Measurements from ENCODE around the gene JPT1.
"Not testable (repeated sequence)": the region's sequence is repeated elsewhere in the genome, so short reads cannot be mapped to it uniquely, and the experiment has no call there.

Gene JPT1

DNA sequence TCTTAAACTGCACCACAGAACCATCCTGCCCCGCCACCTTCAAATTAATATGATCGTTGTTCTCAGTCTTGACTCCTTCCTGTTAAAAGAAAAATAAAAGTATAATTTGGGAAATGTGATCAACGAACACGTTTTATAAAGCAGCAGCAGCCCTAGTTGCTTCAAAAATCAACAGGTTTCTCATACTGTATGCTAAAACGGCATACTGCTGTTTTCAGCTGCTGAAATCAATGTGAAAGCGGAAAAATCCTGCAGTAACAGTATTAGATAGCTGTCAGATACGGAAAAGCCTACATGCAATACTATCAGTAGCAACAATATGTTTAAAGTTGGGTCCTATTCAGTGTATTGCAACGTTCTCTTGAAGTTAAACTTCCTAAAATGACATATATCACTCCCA is 26.8 kb upstream of the JPT1 start:
- Histone ChIP-seq H3K27ac (ENCODE audit: low read depth, low read length, severe bottlenecking) (no peak overlapping the region), H3K36me3 (ENCODE audit: control insufficient read depth, insufficient read depth, low read length) (peaks cover 54% of the 10 kb centered on the region)
- WGBS, 2 experiments (ENCODE audit: insufficient coverage in 2 of 2), result 30 to 50% methylated on average over 3 to 4 of the region's 8 CpGs

DNA sequence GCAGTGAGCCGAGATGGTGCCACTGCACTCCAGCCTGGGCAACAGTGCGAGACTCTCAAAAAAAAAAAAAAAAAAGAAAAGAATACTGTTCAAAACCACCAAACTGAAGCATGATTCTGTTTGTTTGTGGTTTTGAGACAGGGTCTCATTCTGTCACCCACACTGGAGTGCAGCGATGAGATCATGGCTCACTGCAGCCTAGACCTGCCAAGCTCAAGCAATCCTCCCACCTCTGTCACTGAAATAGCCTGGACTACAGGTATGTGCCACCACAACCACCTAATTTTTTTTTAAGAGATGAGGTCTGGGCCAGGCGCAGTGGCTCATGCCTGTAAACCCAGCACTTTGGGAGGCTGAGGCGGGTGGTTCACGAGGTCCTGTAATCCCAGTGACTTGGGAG is 24.1 kb upstream of the JPT1 start:
- 90 to 92% methylated on average over 2 to 3 of the region's 6 CpGs for WGBS, 2 experiments (ENCODE audit: insufficient coverage in 2 of 2)
- peaks cover 2% of the 10 kb centered on the region for H3K4me1 ChIP-seq (ENCODE audit: control insufficient read depth, insufficient read depth, low read length, poor library complexity, severe bottlenecking)
- H3K9me3 ChIP-seq (ENCODE audit: control insufficient read depth, low read length), result no peaks in the 10 kb centered on the region
- H3K4me3 ChIP-seq (ENCODE audit: extremely low read depth, insufficient read depth, low read length, poor library complexity, severe bottlenecking), result no peak overlapping the region
- no peak overlapping the region for H3K27ac ChIP-seq (ENCODE audit: low read depth, low read length, severe bottlenecking)
- H3K36me3 ChIP-seq (ENCODE audit: control insufficient read depth, insufficient read depth, low read length), result peaks cover 81% of the 10 kb centered on the region

More for the DNA sequence above, 26.8 kb upstream of the JPT1 start:
- H3K9me3 ChIP-seq (ENCODE audit: control insufficient read depth, low read length), result no peaks in the 10 kb centered on the region
- H3K4me3 ChIP-seq (ENCODE audit: extremely low read depth, insufficient read depth, low read length, poor library complexity, severe bottlenecking), result peak overlapping the region; percentile 97
- H3K4me1 ChIP-seq (ENCODE audit: control insufficient read depth, insufficient read depth, low read length, poor library complexity, severe bottlenecking), result peaks cover 2% of the 10 kb centered on the region

DNA sequence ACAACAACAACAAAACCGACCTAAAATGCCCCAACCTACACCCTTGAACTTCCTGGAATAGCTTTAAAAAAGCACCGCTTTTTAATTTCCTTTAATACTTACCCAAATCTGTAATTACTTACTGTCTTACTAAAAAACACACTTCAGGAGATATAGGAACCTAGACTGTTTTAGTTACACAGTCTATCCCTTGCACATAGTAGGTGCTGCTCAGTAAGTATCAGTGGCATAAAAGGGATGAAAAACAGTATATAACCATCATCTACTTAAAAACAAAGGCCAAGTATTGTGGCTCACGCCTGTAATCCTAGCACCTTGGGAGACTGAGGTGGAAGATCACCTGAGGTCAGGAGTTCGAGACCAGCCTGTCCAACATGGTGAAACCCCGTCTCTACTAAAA is 22.3 kb upstream of the JPT1 start:
- 87 to 97% methylated on average over 3 of the region's 5 CpGs for WGBS, 2 experiments (ENCODE audit: insufficient coverage in 2 of 2)
- H3K36me3 ChIP-seq (ENCODE audit: control insufficient read depth, insufficient read depth, low read length), result peaks cover 94% of the 10 kb centered on the region
- no peaks in the 10 kb centered on the region for H3K9me3 ChIP-seq (ENCODE audit: control insufficient read depth, low read length)
- H3K4me3 ChIP-seq (ENCODE audit: extremely low read depth, insufficient read depth, low read length, poor library complexity, severe bottlenecking), result no peak overlapping the region
- H3K4me1 ChIP-seq (ENCODE audit: control insufficient read depth, insufficient read depth, low read length, poor library complexity, severe bottlenecking), result peaks cover 2% of the 10 kb centered on the region
- H3K27ac ChIP-seq (ENCODE audit: low read depth, low read length, severe bottlenecking), result no peak overlapping the region

DNA sequence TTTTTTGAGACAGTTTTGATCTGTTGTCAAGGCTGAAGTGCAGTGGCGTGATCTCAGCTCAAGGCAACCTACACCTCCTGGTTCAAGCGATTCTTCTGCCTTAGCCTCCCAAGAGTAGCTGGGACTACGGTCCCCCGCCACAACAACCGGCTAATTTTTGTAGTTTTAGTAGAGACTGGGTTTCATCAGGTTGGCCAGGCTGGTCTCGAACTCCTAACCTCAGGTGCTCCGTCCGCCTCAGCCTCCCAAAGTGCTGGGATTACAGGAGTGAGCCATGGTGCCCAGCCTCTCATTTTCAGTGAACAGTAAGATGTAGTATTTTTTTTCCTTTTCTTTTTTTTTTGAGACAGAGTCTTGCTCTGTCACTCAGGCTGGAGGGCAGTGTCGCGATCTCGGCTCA is 20.7 kb upstream of the JPT1 start:
- Histone ChIP-seq H3K4me1 (ENCODE audit: control insufficient read depth, insufficient read depth, low read length, poor library complexity, severe bottlenecking) (no peaks in the 10 kb centered on the region), H3K9me3 (ENCODE audit: control insufficient read depth, low read length) (no peaks in the 10 kb centered on the region), H3K4me3 (ENCODE audit: extremely low read depth, insufficient read depth, low read length, poor library complexity, severe bottlenecking) (no peak overlapping the region), H3K27ac (ENCODE audit: low read depth, low read length, severe bottlenecking) (no peak overlapping the region), H3K36me3 (ENCODE audit: control insufficient read depth, insufficient read depth, low read length) (peaks cover 95% of the 10 kb centered on the region)
- WGBS, 2 experiments (ENCODE audit: insufficient coverage in 2 of 2), result 95 to 100% methylated on average over 9 to 11 of the region's 11 CpGs

DNA sequence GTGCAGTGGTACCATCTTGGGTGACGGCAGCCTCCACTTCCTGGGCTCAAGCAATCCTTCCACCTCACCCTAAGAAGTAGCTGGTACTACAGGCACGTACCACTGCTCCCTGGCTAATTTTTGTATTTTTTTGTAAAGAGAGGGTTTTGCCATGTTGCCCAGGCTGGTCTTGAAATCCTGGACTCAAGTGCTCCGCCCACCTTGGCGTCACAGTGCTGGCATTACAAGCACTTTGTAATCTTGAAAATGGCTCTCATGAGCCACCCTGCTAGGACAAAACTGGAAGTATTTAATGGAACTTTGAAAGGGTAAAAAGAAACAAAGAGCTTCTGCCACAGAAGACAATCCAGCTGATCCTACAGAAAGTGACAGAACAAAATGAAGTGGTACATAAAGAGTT is 19.2 kb upstream of the JPT1 start:
- H3K4me3 ChIP-seq (ENCODE audit: extremely low read depth, insufficient read depth, low read length, poor library complexity, severe bottlenecking), result no peak overlapping the region
- H3K27ac ChIP-seq (ENCODE audit: low read depth, low read length, severe bottlenecking), result no peak overlapping the region
- 95 to 100% methylated on average over 2 of the region's 4 CpGs for WGBS, 2 experiments (ENCODE audit: insufficient coverage in 2 of 2)
- H3K36me3 ChIP-seq (ENCODE audit: control insufficient read depth, insufficient read depth, low read length), result peaks cover 94% of the 10 kb centered on the region
- H3K9me3 ChIP-seq (ENCODE audit: control insufficient read depth, low read length), result no peaks in the 10 kb centered on the region
- no peaks in the 10 kb centered on the region for H3K4me1 ChIP-seq (ENCODE audit: control insufficient read depth, insufficient read depth, low read length, poor library complexity, severe bottlenecking)

DNA sequence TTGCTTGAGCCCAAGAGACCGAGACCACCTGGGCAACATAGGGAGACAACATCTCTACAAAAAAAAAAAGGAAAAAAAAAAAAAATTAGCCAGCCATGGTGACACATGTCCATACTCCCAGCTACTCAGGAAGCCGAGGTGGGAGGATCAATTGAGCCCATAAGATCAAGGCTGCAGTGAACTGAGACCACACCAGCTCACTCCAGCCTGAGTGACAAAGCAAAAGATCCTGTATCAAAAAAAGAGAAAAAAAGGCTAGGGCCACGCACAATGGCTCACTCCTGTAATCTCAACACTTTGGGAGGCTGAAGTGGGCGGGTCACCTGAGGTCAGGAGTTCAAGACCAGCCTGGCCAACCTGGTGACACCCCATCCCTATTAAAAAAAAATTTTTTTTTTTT is 14.7 kb upstream of the JPT1 start:
- H3K4me3 ChIP-seq (ENCODE audit: extremely low read depth, insufficient read depth, low read length, poor library complexity, severe bottlenecking), result no peak overlapping the region
- no peaks in the 10 kb centered on the region for H3K9me3 ChIP-seq (ENCODE audit: control insufficient read depth, low read length)
- 90% methylated on average over 2 of the region's 4 CpGs; no CpG with 5 or more reads in 1 of the 2 experiments for WGBS, 2 experiments (ENCODE audit: insufficient coverage in 2 of 2)
- H3K27ac ChIP-seq (ENCODE audit: low read depth, low read length, severe bottlenecking), result no peak overlapping the region
- H3K36me3 ChIP-seq (ENCODE audit: control insufficient read depth, insufficient read depth, low read length), result peaks cover 84% of the 10 kb centered on the region
- no peaks in the 10 kb centered on the region for H3K4me1 ChIP-seq (ENCODE audit: control insufficient read depth, insufficient read depth, low read length, poor library complexity, severe bottlenecking)

DNA sequence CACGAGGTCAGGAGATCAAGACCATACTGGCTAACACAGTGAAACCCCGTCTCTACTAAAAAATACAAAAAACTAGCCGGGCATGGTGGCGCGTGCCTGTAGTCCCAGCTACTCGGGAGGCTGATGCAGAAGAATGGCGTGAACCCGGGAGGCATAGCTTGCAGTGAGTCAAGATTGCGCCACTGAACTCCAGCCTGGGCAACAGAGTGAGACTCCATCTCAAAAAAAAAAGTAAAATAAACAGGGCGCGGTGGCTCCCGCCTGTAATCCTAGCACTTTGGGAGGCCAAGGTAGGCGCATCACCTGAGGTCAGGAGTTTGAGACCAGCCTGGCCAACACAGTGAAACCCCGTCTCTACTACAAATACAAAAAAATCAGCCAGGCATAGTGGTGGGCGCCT is 10.3 kb upstream of the JPT1 start:
- not testable (repeated sequence) for H3K27ac ChIP-seq (ENCODE audit: low read depth, low read length, severe bottlenecking); H3K4me3 ChIP-seq (ENCODE audit: extremely low read depth, insufficient read depth, low read length, poor library complexity, severe bottlenecking); H3K4me1 ChIP-seq (ENCODE audit: control insufficient read depth, insufficient read depth, low read length, poor library complexity, severe bottlenecking); H3K9me3 ChIP-seq (ENCODE audit: control insufficient read depth, low read length)
- peaks cover 53% of the 10 kb centered on the region for H3K36me3 ChIP-seq (ENCODE audit: control insufficient read depth, insufficient read depth, low read length)
- WGBS, 2 experiments (ENCODE audit: insufficient coverage in 2 of 2), result 82 to 98% methylated on average over 11 to 12 of the region's 15 CpGs

DNA sequence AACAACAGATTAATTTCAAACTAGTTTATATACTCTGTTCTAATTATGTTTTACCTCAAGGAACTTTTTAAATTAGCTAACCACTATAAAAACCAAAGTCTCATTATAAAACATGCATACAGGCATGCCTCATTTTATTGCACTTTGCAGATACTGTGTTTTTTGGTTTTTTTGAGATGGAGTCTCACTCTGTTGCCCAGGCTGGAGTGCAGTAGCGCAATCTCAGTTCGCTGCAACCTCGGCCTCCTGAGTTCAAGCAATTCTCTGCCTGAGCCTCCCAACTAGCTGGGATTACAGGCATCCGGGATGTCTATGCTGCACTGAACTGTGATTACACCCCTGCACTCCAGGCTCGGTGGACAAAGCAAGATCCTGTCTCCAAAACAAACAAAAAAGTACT is 8.8 kb upstream of the JPT1 start:
- WGBS, 2 experiments (ENCODE audit: insufficient coverage in 2 of 2), result 87 to 97% methylated on average over 5 of the region's 5 CpGs
- H3K36me3 ChIP-seq (ENCODE audit: control insufficient read depth, insufficient read depth, low read length), result peaks cover 44% of the 10 kb centered on the region

DNA sequence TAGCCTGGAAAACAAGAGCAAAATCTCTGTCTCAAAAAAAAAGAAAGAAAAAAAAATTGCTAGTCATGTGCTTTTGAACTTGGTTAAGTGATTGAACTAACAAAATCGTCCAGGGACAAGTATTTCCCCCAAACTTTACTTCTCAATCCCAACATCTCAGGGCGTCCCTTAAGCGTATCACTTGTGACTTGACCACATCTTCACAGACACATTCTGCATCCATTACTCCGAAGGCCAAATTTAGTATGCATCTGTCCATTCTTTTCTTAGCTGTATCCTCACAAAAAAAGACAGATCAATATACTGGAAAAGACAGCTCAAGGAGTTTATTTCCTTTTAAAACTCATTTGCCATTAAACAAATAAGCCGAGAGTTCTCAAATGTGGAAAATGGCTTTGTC is 5.9 kb upstream of the JPT1 start:
- WGBS, 2 experiments (ENCODE audit: insufficient coverage in 2 of 2), result 88 to 96% methylated on average over 4 of the region's 5 CpGs
- H3K36me3 ChIP-seq (ENCODE audit: control insufficient read depth, insufficient read depth, low read length), result peaks cover 32% of the 10 kb centered on the region
- H3K4me3 ChIP-seq (ENCODE audit: extremely low read depth, insufficient read depth, low read length, poor library complexity, severe bottlenecking), result no peak overlapping the region
- no peaks in the 10 kb centered on the region for H3K9me3 ChIP-seq (ENCODE audit: control insufficient read depth, low read length)
- peaks cover 5% of the 10 kb centered on the region for H3K4me1 ChIP-seq (ENCODE audit: control insufficient read depth, insufficient read depth, low read length, poor library complexity, severe bottlenecking)
- no peak overlapping the region for H3K27ac ChIP-seq (ENCODE audit: low read depth, low read length, severe bottlenecking)

More for the DNA sequence above, 8.8 kb upstream of the JPT1 start:
- no peak overlapping the region for H3K4me3 ChIP-seq (ENCODE audit: extremely low read depth, insufficient read depth, low read length, poor library complexity, severe bottlenecking)
- H3K9me3 ChIP-seq (ENCODE audit: control insufficient read depth, low read length), result no peaks in the 10 kb centered on the region
- H3K4me1 ChIP-seq (ENCODE audit: control insufficient read depth, insufficient read depth, low read length, poor library complexity, severe bottlenecking), result peaks cover 4% of the 10 kb centered on the region
- H3K27ac ChIP-seq (ENCODE audit: low read depth, low read length, severe bottlenecking), result no peak overlapping the region

DNA sequence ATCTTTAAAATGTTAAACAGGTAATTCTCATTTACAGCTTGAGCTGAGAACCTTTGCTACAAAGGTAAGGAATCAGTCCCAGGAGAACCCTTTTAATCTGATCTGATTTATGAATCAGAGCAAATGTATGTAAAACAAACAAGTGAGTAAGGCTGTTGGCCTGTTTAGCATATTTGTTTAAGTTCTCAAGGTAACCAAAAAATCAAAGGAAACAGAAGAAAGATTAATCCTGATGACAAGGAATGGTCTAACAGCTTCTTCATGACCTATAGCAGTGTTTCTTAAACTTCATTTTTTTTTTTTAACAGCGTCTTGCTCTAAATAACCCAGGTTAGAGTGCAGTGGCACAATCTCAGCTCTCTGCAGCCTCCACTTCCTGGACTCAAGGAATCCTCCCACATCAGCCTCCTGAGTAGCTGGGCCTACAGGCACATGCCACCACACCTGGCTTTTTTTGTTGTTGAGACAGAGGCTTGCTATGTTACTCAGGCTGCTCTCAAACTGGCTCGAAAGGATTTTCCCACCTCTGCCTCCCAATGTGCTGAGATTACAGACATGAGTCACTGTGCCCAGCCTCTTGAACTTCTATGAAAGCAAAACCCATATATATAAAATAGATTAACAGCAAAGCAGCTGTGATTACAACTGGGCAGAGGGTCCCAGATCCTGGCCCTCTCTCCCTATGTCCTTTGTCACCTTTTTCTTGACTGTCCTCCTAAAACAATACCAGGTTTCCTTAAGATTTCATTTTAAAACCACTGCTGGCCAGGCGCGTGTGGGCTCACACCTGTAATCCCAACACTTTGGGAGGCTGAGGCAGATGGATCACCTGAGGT is 5.1 kb upstream of the JPT1 start:
- Histone ChIP-seq H3K9me3 (ENCODE audit: control insufficient read depth, low read length) (no peaks in the 10 kb centered on the region), H3K27ac (ENCODE audit: low read depth, low read length, severe bottlenecking) (peak overlapping the region; percentile 30), H3K36me3 (ENCODE audit: control insufficient read depth, insufficient read depth, low read length) (peaks cover 25% of the 10 kb centered on the region), H3K4me1 (ENCODE audit: control insufficient read depth, insufficient read depth, low read length, poor library complexity, severe bottlenecking) (peaks cover 10% of the 10 kb centered on the region), H3K4me3 (ENCODE audit: extremely low read depth, insufficient read depth, low read length, poor library complexity, severe bottlenecking) (no peak overlapping the region)
- WGBS, 2 experiments (ENCODE audit: insufficient coverage in 2 of 2), result 94 to 100% methylated on average over 2 to 3 of the region's 4 CpGs

DNA sequence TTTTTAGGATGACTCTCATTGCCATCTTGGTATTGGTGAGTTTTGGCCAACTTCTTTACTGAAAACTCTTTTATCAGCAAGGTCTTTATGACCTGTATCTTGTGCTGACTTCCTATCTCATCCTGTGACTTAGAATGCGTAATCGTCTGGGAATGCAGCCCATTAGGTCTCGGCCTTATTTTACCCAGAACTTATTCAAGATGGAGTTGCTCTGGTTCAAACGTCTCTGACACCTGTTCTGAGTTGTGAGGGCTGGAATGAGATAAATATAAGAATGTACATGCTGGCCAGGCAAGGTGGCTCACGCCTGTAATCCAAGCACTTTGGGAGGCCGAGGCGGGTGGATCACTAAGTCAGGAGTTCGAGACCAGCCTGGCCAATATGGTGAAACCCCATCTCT is 4.2 kb upstream of the JPT1 start:
- 95 to 98% methylated on average over 6 to 7 of the region's 8 CpGs for WGBS, 2 experiments (ENCODE audit: insufficient coverage in 2 of 2)
- H3K36me3 ChIP-seq (ENCODE audit: control insufficient read depth, insufficient read depth, low read length), result peaks cover 20% of the 10 kb centered on the region
- H3K9me3 ChIP-seq (ENCODE audit: control insufficient read depth, low read length); H3K4me3 ChIP-seq (ENCODE audit: extremely low read depth, insufficient read depth, low read length, poor library complexity, severe bottlenecking); H3K27ac ChIP-seq (ENCODE audit: low read depth, low read length, severe bottlenecking); H3K4me1 ChIP-seq (ENCODE audit: control insufficient read depth, insufficient read depth, low read length, poor library complexity, severe bottlenecking): not testable (repeated sequence)
